Activated CD4-positive, alpha-beta memory T cell treated with anti-CD3 and anti-CD28 coated beads for 36 hours (primary cell): Measurements from ENCODE around the gene FBXL19. TPM values are rescaled to one million over a fixed set of nuclear protein-coding genes. Genes with fewer than 3 reads are reported as not detected.
"Not testable (repeated sequence)": the region's sequence is repeated elsewhere in the genome, so short reads cannot be mapped to it uniquely, and the experiment has no call there.

Experiments
- CTCF ChIA-PET: fragments of 350-600 bp; sonication (Branson Sonifier 250); formaldehyde crosslinking; loops from one replicate; lab custom pipeline; 2021; ENCODE audit warnings: antibody characterized with exemption, inconsistent platforms; lab: Charles Lee
- POLR2A ChIA-PET: fragments of 350-600 bp; sonication (Branson Sonifier 250); formaldehyde crosslinking; loops from one replicate; lab custom pipeline; 2021; ENCODE audit warnings: antibody characterized with exemption; lab: Charles Lee
- DNase-seq: peaks from one replicate; pipeline ENCODE4 v3.0.0-alpha.2; 2020
- H3K27ac Mint-ChIP-seq: one replicate; pipeline ENCODE4 v1.8.0; 2021; ENCODE audit warnings: mixed read lengths
- H3K27me3 Mint-ChIP-seq: one replicate; pipeline ENCODE4 v1.8.0; 2021; ENCODE audit warnings: mixed read lengths
- H3K36me3 Mint-ChIP-seq: one replicate; pipeline ENCODE4 v1.8.0; 2021; ENCODE audit warnings: mixed read lengths
- H3K4me1 Mint-ChIP-seq: one replicate; pipeline ENCODE4 v1.8.0; 2021; ENCODE audit warnings: low read depth, mixed read lengths
- H3K4me3 Mint-ChIP-seq: one replicate; pipeline ENCODE4 v1.8.0; 2021; ENCODE audit warnings: mild to moderate bottlenecking, mixed read lengths
- H3K9me3 Mint-ChIP-seq: one replicate; pipeline ENCODE4 v1.8.0; 2021; ENCODE audit warnings: mixed read lengths
- intact Hi-C: fragments of 100-400 bp; cut with micrococcal nuclease; formaldehyde crosslinking; loops from one replicate; pipeline ENCODE4 v1.15.1; 2023
- total RNA-seq, 2 experiments: library from RNA; stranded (reverse); gene quantifications; one replicate each; pipeline ENCODE4 v1.2.3, GENCODE V29; 2021

Gene FBXL19
- total RNA-seq, 2 experiments from 2014 or later, result 21.0 to 22.2 TPM

- H3K4me1 Mint-ChIP-seq, result peaks cover 21% of the 10 kb centered on the region
- no peak for DNase-seq
- H3K27ac Mint-ChIP-seq, result no peak overlapping the region
- no peaks in the 10 kb centered on the region for H3K27me3 Mint-ChIP-seq
- intact Hi-C loops, result no loop called here
- ChIA-PET CTCF (interaction anchor here (1.8 to 2.3 kb wide), 2 partner anchors 43 to 54 kb away, joined by 6 to 7 read pairs; no protein-coding TSS in a partner anchor), POLR2A (no interaction called here)
- peaks cover 26% of the 10 kb centered on the region for H3K36me3 Mint-ChIP-seq
- H3K4me3 Mint-ChIP-seq, result no peak overlapping the region
- H3K9me3 Mint-ChIP-seq, result no peaks in the 10 kb centered on the region
Measured at GRCh38 chr16:30887927-30888326, 35.4 kb upstream of the FBXL19 start.

DNA sequence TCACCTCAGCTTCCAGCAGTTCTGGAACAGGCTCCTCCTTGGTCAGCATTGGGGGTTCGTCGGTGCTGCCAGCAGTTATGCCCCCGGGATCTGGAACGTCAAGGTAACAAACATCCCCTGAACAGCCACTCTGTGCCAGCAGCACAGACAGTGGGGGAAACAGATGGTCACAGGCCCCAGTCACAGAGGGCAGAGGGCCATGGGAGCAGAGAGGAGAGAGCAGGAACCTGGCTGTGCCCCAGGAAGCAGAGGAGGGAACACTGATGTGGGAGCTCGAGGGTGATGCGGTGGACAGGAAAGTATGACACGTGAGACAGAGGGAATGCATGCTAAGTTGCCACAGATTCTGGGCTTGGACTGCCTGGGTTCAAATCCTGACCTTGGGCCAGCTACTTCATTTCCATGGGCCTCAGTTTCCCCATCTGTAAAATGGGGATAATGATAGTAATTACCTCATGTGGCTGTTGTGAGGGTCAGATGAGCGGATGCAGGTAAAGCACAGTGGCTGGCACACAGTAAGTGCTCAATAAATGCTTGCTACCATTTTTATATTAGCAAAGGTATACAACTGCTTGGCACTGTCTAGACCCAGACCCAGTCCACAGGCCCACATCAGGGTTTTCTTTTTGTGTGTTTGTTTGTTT, 34.4 kb upstream of the FBXL19 start:
- Mint-ChIP-seq H3K9me3 (no peaks in the 10 kb centered on the region), H3K4me1 (peaks cover 22% of the 10 kb centered on the region), H3K27me3 (no peaks in the 10 kb centered on the region), H3K36me3 (peaks cover 24% of the 10 kb centered on the region), H3K4me3 (no peak overlapping the region), H3K27ac (no peak overlapping the region)
- ChIA-PET POLR2A (interaction anchor here (1.0 kb wide), 1 partner anchor 9 kb away, joined by 3 read pairs; no protein-coding TSS in a partner anchor), CTCF (interaction anchor here (1.3 to 2.3 kb wide), 3 partner anchors 13 to 53 kb away, joined by 4 to 7 read pairs (median 6); no protein-coding TSS in a partner anchor)
- intact Hi-C loops, result no loop called here
- no peak for DNase-seq

DNA sequence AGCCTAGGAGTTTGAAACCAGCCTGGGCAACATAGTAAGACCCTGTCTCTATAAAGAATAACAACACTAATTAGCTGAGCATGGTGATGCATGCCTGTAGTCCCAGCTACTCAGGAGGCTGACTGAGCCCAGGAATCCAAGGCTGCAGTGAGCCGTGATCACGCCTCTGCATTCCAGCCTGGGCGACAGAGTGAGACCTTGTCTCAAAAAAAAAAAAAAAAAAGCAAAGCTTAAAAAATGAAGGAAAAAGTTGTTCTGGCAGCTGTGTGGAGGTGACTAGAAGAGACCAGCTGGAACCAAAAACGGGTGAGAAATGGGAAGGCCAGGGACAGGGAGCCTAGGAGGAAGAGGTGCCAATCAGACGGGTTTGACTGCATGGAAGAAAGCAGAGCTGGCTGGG, 33.7 kb upstream of the FBXL19 start:
- Mint-ChIP-seq H3K27me3 (no peaks in the 10 kb centered on the region), H3K4me1 (peaks cover 25% of the 10 kb centered on the region), H3K9me3 (no peaks in the 10 kb centered on the region), H3K4me3 (no peak overlapping the region), H3K36me3 (peaks cover 24% of the 10 kb centered on the region), H3K27ac (no peak overlapping the region)
- intact Hi-C loops, result no loop called here
- DNase-seq, result no peak
- CTCF ChIA-PET, result interaction anchor here (0.9 to 2.3 kb wide), 4 partner anchors 13 to 52 kb away, joined by 4 to 7 read pairs (median 6); no protein-coding TSS in a partner anchor
- POLR2A ChIA-PET, result no interaction called here

DNA sequence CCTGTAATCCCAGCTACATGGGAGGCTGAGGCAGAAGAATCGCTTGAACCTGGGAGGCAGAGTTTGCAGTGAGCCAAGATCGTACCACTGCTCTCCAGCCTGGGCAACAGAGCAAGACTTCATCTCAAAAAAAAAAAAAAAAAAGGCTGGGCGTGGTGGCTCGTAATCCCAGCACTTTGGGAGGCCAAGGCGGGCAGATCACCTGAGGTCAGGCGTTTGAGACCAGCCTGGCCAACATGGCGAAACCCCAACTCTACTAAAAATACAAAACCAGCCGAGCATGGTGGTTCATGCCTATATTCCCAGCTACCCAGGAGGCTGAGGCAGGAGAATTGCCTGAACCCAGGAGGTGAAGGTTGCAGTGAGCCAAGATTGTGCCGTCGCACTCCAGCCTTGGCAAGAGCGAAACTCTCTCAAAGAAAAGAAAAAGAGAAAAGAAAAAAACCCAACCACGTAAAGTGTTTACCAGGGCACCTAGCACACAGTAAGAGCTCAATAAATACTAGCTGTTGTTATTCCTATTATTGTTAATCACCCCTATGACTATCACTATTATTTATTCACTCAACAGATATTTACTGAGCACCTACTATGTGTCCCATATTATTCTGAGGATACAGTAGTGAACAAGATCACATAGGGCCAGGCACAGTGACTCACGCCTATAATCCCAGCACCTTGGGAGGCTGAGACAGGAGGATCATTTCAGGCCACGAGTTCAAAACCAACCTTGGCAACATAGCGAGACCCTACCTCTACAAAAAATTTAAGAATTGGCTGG, 32.1 kb upstream of the FBXL19 start:
- ChIA-PET POLR2A (interaction anchor here (1.5 kb wide), 1 partner anchor 17 kb away, joined by 5 read pairs; no protein-coding TSS in a partner anchor), CTCF (interaction anchor here (1.4 to 3.3 kb wide), 3 partner anchors 11 to 51 kb away, joined by 3 to 30 read pairs (median 17); no protein-coding TSS in a partner anchor)
- Mint-ChIP-seq H3K36me3 (peaks cover 20% of the 10 kb centered on the region), H3K4me1 (peaks cover 31% of the 10 kb centered on the region)
- H3K27ac Mint-ChIP-seq, H3K4me3 Mint-ChIP-seq, H3K27me3 Mint-ChIP-seq, H3K9me3 Mint-ChIP-seq, DNase-seq, intact Hi-C loops: not testable (repeated sequence)

GRCh38 chr16:30892670-30893416, 30.5 kb upstream of the FBXL19 start:
- intact Hi-C loops, result no loop called here
- H3K9me3 Mint-ChIP-seq, result no peaks in the 10 kb centered on the region

DNA sequence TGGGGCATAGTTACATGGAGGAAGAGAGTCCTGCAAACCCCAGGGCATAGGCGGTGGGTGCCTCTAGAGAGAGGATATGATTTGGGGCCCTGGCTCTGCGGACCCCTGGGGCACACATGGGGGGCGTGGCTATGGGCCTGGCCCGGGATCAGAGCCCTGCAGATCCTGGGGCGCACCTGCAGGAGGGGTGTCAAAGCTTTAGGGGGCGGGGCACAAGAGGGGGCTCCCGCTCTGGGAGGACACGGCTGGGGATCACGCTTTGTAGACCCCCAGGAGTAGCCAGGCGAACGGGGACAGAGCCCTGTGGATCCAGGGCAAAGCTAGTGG, 30.0 kb upstream of the FBXL19 start:
- Mint-ChIP-seq H3K27me3 (no peaks in the 10 kb centered on the region), H3K4me1 (peaks cover 38% of the 10 kb centered on the region), H3K4me3 (peak overlapping the region; percentile 85), H3K27ac (peak overlapping the region; percentile 74), H3K36me3 (peaks cover 14% of the 10 kb centered on the region), H3K9me3 (no peaks in the 10 kb centered on the region)
- peak; percentile 34 for DNase-seq
- ChIA-PET CTCF (interaction anchor here (1.2 to 3.3 kb wide), 3 partner anchors 9 to 49 kb away, joined by 3 to 30 read pairs (median 17); no protein-coding TSS in a partner anchor), POLR2A (interaction anchor here (0.9 to 1.7 kb wide), 3 partner anchors 9 to 48 kb away, joined by 3 to 6 read pairs (median 3); no protein-coding TSS in a partner anchor)
- intact Hi-C loops, result no loop called here

More at GRCh38 chr16:30892670-30893416, 30.5 kb upstream of the FBXL19 start:
- Mint-ChIP-seq H3K36me3 (peaks cover 16% of the 10 kb centered on the region), H3K27me3 (no peaks in the 10 kb centered on the region), H3K27ac (peak overlapping the region; percentile 74), H3K4me3 (peak overlapping the region; percentile 85), H3K4me1 (peaks cover 38% of the 10 kb centered on the region)
- POLR2A ChIA-PET, result interaction anchor here (0.9 to 1.7 kb wide), 3 partner anchors 9 to 19 kb away, joined by 3 to 6 read pairs (median 5); no protein-coding TSS in a partner anchor
- CTCF ChIA-PET, result interaction anchor here (1.2 to 3.3 kb wide), 3 partner anchors 9 to 49 kb away, joined by 3 to 30 read pairs (median 17); no protein-coding TSS in a partner anchor
- peak; percentile 24 for DNase-seq

GRCh38 chr16:30893744-30894539, 29.4 kb upstream of the FBXL19 start, which contains the start of gene BCL7C:
BCL7C (minus strand) TSS chr16:30894077; CDS start chr16:30893944, 133 bp downstream.
- no peaks in the 10 kb centered on the region for H3K9me3 Mint-ChIP-seq
- H3K27ac Mint-ChIP-seq, result peak within 1 kb of the TSS; percentile 74
- CTCF ChIA-PET, result interaction anchor here (1.2 to 3.3 kb wide), 3 partner anchors 8 to 49 kb away, joined by 3 to 30 read pairs (median 17); no protein-coding TSS in a partner anchor
- intact Hi-C loops, result loop anchor here (2.0 kb wide), 2 partner anchors 17 to 49 kb away; no protein-coding TSS in a partner anchor
- H3K27me3 Mint-ChIP-seq, result no peaks in the 10 kb centered on the region
- POLR2A ChIA-PET, result interaction anchor here (0.9 kb wide), 2 partner anchors 20 to 49 kb away, joined by 3 read pairs; no protein-coding TSS in a partner anchor
- peaks cover 9% of the 10 kb centered on the region for H3K36me3 Mint-ChIP-seq
- peak; percentile 92 for DNase-seq
- peak within 1 kb of the TSS; percentile 85 for H3K4me3 Mint-ChIP-seq
- H3K4me1 Mint-ChIP-seq, result peaks cover 38% of the 10 kb centered on the region

- peak overlapping the region; percentile 68 for H3K27ac Mint-ChIP-seq
- DNase-seq, result no peak
- H3K9me3 Mint-ChIP-seq, result no peaks in the 10 kb centered on the region
- H3K27me3 Mint-ChIP-seq, result no peaks in the 10 kb centered on the region
- intact Hi-C loops, result loop anchor here (2.0 kb wide), 2 partner anchors 18 to 50 kb away; no protein-coding TSS in a partner anchor
- H3K4me1 Mint-ChIP-seq, result peaks cover 38% of the 10 kb centered on the region
- ChIA-PET CTCF (no interaction called here), POLR2A (interaction anchor here (0.9 kb wide), 1 partner anchor 50 kb away, joined by 3 read pairs; no protein-coding TSS in a partner anchor)
- H3K36me3 Mint-ChIP-seq, result peaks cover 7% of the 10 kb centered on the region
- peak overlapping the region; percentile 71 for H3K4me3 Mint-ChIP-seq
Measured at GRCh38 chr16:30894540-30895368, 28.6 kb upstream of the FBXL19 start.

DNA sequence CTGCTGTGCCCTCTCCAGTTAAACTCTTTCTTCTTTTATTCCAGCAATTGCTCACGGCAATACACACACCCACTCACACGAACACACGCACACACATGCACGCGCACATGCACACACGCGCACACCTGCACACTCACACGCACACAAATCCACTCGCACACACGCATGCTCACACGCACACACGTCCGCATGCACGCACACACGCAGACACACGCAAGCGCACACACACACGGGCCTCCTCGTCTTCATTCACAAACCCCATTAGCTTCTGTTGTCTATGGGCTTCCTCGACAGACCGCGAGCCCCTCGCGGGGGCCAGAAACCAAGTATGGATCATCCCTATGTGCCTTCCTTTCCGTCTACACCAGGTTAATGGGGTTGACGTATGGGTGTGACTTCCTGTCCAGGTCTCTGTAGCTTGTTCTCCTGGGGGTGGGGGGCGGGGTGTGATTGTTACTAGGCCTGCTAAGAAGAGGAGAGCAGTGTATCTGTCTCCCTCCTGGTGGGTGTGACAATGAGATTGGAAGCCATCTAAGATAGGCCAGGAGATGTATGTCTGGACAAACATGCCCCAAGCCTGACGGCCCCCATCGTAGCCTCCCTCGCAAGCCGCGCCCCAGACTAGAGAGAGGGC, 27.6 kb upstream of the FBXL19 start:
- Mint-ChIP-seq H3K4me3 (peak overlapping the region; percentile 49), H3K27me3 (no peaks in the 10 kb centered on the region), H3K27ac (no peak overlapping the region), H3K4me1 (peaks cover 40% of the 10 kb centered on the region), H3K9me3 (no peaks in the 10 kb centered on the region), H3K36me3 (peaks cover 6% of the 10 kb centered on the region)
- no peak for DNase-seq
- intact Hi-C loops, result loop anchor here (2.0 kb wide), 3 partner anchors 19 to 51 kb away; no protein-coding TSS in a partner anchor
- CTCF ChIA-PET, result interaction anchor here (0.9 to 3.8 kb wide), 2 partner anchors 21 to 51 kb away, joined by 3 to 21 read pairs; no protein-coding TSS in a partner anchor
- POLR2A ChIA-PET, result interaction anchor here (1.0 kb wide), 1 partner anchor 284 kb away, joined by 3 read pairs; the partner anchor contains the start of gene FUS
